Heart left ventricle (tissue), 13 donors: ENCODE measurements around the gene CBFA2T3.

Experiments used
- CTCF ChIP-seq, 12 donors: fragments of 200-600 bp; sonication (generic) in 4 of 12; IDR thresholded peaks; one replicate each; pipeline versions ENCODE4 v1.5.0 to v1.8.0; 2018 to 2022; ENCODE audit warnings: antibody characterized with exemption in 12 of 12, mild to moderate bottlenecking in 5 of 12
- POLR2A ChIP-seq, 2 donors: fragments of 450-650 bp; IDR thresholded peaks; one replicate each; pipeline ENCODE4 v1.6.1; 2017; ENCODE audit warnings: antibody characterized with exemption in 2 of 2, mild to moderate bottlenecking in 2 of 2, moderate library complexity in 2 of 2
- donor health status: ischemic (EF 13 %, LVEDD 7.1; RV severe dilation, severe dysfunction).
- donor health status: DM: no; HTN: yes; CAD: no.
- donor health status: DM: no; HTN: no; CAD: no.
- donor health status: ischemic (EF 25% LVEDD 6.9; RV normal size, moderate dysfunction).
- donor health status: ischemic (EF 25% LVEDD 5.7; RV mildly dilated, moderate dysfunction).
- donor health status: ischemic (EF 35%, LVEDD 5.7; RV mildly dilated, moderate dysfunction).
- donor health status: nonischemic (EF 11% LVEDD 7.7; RV severe dilation, severe dysfunction).
- donor health status: DM: yes; HTN: yes; CAD: no.
- donor health status: PGD.
- donor health status: ischemic (EF 29% LVEDD 5.4; RV normal size, mild dysfunction).
- donor health status: nonischemic (EF 23%, LVEDD 6.1; RV moderate dilation, normal function).

DNA sequence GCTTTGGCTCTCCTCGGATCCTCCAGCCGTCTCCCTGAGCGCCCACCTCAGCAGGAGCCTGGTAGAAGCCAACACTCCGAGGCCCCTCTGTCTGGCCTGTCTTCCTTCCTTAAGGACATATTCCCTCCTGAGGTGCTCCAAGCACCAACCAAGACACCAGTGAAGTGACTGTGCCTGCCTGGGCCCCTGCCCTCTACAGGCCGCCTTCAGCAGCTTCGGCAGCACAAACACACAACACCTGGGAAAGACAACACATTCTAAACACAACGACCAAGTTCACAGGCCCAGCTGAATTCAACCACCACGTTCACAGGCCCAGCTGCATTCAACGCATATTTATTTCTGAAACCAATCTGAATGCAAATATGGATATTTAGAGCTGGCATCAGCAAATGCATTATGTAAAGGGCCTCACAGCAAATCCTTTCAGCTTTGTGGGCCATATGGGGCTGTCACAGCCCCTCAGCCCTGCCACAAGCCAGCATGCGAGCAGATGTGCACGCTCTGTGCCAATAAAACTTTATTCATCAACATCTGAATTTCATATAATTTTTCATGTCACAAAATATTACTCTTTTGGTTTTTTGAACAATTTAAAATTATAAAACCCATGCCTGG lies 132.5 kb downstream of the CBFA2T3 start:
- no peak for TF ChIP-seq CTCF (IDR thresholded peaks at IDR 0.05)
- no peak for TF ChIP-seq POLR2A (IDR thresholded peaks at IDR 0.05)
